HG03025 (cell line): ENCODE data around the gene LRRC25.

Experiments
- ATAC-seq: cut with Tn5 transposase; IDR thresholded peaks from one replicate; pipeline ENCODE4 v1.9.1; 2021; ENCODE audit warnings: mild to moderate bottlenecking, moderate library complexity; ENCODE audit not compliant: unreplicated experiment, low FRiP score

The LRRC25 gene

GRCh38 chr19:18436671-18437490 lies 39.5 kb upstream of the LRRC25 start:
- no peak for ATAC-seq

GRCh38 chr19:18435842-18436670 lies 38.6 kb upstream of the LRRC25 start:
- no peak for ATAC-seq

- no peak for ATAC-seq
These were observed 37.9 kb upstream of the LRRC25 start for GRCh38 chr19:18435178-18435841.

- no peak for ATAC-seq
These were observed 37.2 kb upstream of the LRRC25 start for GRCh38 chr19:18434411-18435175.

- ATAC-seq, result no peak
These were observed 36.4 kb upstream of the LRRC25 start for GRCh38 chr19:18433735-18434398.

- ATAC-seq, result no peak
These were observed 35.7 kb upstream of the LRRC25 start for GRCh38 chr19:18433015-18433691.

GRCh38 chr19:18432275-18433014 lies 35.0 kb upstream of the LRRC25 start:
- no peak for ATAC-seq

- ATAC-seq, result no peak
These were observed 34.2 kb upstream of the LRRC25 start for GRCh38 chr19:18431351-18432197.

GRCh38 chr19:18430417-18431144 lies 33.2 kb upstream of the LRRC25 start:
- no peak for ATAC-seq

GRCh38 chr19:18429717-18430416 lies 32.4 kb upstream of the LRRC25 start:
- ATAC-seq, result no peak

GRCh38 chr19:18428787-18429674 lies 31.6 kb upstream of the LRRC25 start:
- no peak for ATAC-seq

- no peak for ATAC-seq
These were observed 30.9 kb upstream of the LRRC25 start for GRCh38 chr19:18428173-18428786.

- ATAC-seq, result no peak
These were observed 30.3 kb upstream of the LRRC25 start for GRCh38 chr19:18427743-18428113.

GRCh38 chr19:18427080-18427742 lies 29.8 kb upstream of the LRRC25 start:
- ATAC-seq, result no peak

- ATAC-seq, result no peak
These were observed 29.0 kb upstream of the LRRC25 start for GRCh38 chr19:18426416-18426767.
